NCI-H524 treated with DMSO at 0.1 percent for 48 hours (cell line): ENCODE results near the gene SPRR2A.
"Not testable (repeated sequence)": the region's sequence is repeated elsewhere in the genome, so short reads cannot be mapped to it uniquely, and the experiment has no call there.

Source experiments
- DNase-seq: peaks from one replicate; lab custom pipeline; 2025; lab: John Stamatoyannopoulos, UW

The SPRR2A gene

GRCh38 chr1:153057375-153057774 lies at the start of gene SPRR2A:
Gene SPRR2A (minus strand): TSS chr1:153057512. CDS start chr1:153056735, 777 bp downstream.
- no peak for DNase-seq

- no peak for DNase-seq
Measured at GRCh38 chr1:153100245-153100644, 42.9 kb upstream of the SPRR2A start.

- DNase-seq: no peak
Measured at GRCh38 chr1:153099461-153100045, 42.2 kb upstream of the SPRR2A start.

- no peak for DNase-seq
Measured at GRCh38 chr1:153095764-153096163, 38.5 kb upstream of the SPRR2A start.

GRCh38 chr1:153094426-153094825 lies 37.1 kb upstream of the SPRR2A start, which contains the start of gene SPRR2E:
Gene SPRR2E (minus strand): TSS chr1:153094526. CDS start chr1:153093751, 775 bp downstream.
- no peak for DNase-seq

- DNase-seq: no peak
Measured at GRCh38 chr1:153087652-153088051, 30.3 kb upstream of the SPRR2A start.

GRCh38 chr1:153081736-153082135 lies 24.4 kb upstream of the SPRR2A start:
- no peak for DNase-seq

GRCh38 chr1:153072806-153073726 lies 15.8 kb upstream of the SPRR2A start:
- no peak for DNase-seq

GRCh38 chr1:153071511-153071910 lies 14.2 kb upstream of the SPRR2A start, which contains the start of gene SPRR2B:
Gene SPRR2B (minus strand): TSS chr1:153071611. CDS start chr1:153070839, 772 bp downstream.
- no peak for DNase-seq

GRCh38 chr1:153070243-153070642 lies 12.9 kb upstream of the SPRR2A start:
- no peak for DNase-seq

- DNase-seq: no peak
Measured at GRCh38 chr1:153058826-153059784, 1.8 kb upstream of the SPRR2A start.

GRCh38 chr1:153058154-153058553 lies 842 bp upstream of the SPRR2A start:
- DNase-seq: no peak

GRCh38 chr1:153056111-153056510 lies 1.2 kb downstream of the SPRR2A start:
- DNase-seq: not testable (repeated sequence)

- no peak for DNase-seq
Measured at GRCh38 chr1:153049211-153049610, 8.1 kb downstream of the SPRR2A start.

GRCh38 chr1:153040950-153041631 lies 16.2 kb downstream of the SPRR2A start, which contains the start of gene SPRR2D:
Gene SPRR2D (minus strand): TSS chr1:153041120. CDS start chr1:153040346, 774 bp downstream.
- no peak for DNase-seq

GRCh38 chr1:153035211-153035610 lies 22.1 kb downstream of the SPRR2A start:
- no peak for DNase-seq

GRCh38 chr1:153032677-153033308 lies 24.5 kb downstream of the SPRR2A start:
- DNase-seq: no peak

- no peak for DNase-seq
Measured at GRCh38 chr1:153032073-153032472, 25.2 kb downstream of the SPRR2A start.

- DNase-seq: no peak
Measured at GRCh38 chr1:153030895-153031294, 26.4 kb downstream of the SPRR2A start, which contains the start of gene SPRR1B. Gene SPRR1B (plus strand): TSS chr1:153031203. CDS start chr1:153032346, 1,143 bp downstream.

GRCh38 chr1:153028766-153029165 lies 28.5 kb downstream of the SPRR2A start:
- no peak for DNase-seq

- no peak for DNase-seq
Measured at GRCh38 chr1:153025797-153026196, 31.5 kb downstream of the SPRR2A start.
